Esophagus squamous epithelium (tissue), 4 donors: ENCODE measurements around the gene RNF25.

Source experiments
- POLR2A ChIP-seq, 4 donors: fragments of 450-650 bp; IDR thresholded peaks; one replicate each; pipeline ENCODE4 v1.6.1; 2017; ENCODE audit warnings: antibody characterized with exemption in 4 of 4, mild to moderate bottlenecking in 4 of 4, moderate library complexity in 3 of 4
- TF ChIP-seq, protein P1 (sequence below), 6 experiments: fragments of 450-650 bp in 4 of 6; fragments of 200-600 bp in 2 of 6; sonication (generic) in 2 of 6; IDR thresholded peaks; one replicate each; pipeline ENCODE4 v1.5.1; 2016 to 2019; ENCODE audit warnings: antibody characterized with exemption in 6 of 6, mild to moderate bottlenecking in 4 of 6, moderate library complexity in 4 of 6

DNA sequence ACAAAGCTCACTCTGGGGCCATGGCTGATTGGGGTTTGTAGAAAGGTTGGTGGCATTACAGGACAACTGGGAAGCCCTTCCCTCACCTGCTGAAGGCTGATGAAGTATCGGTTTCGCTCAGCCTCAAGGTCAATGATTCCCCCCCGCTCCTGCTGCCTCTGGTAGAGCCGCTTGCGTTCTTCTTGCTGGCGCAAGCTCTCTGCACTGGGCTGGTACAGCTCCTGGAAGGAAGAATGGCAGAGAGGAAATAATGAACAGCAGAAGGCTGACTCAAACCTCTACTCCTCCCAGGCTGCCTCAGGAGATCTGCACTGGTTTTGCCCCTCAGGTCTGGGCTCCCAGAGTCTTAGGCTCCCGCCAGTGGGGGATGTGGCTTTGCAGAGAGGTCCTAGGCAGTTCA, 7.1 kb downstream of the RNF25 start:
- TF ChIP-seq, protein P1, sequence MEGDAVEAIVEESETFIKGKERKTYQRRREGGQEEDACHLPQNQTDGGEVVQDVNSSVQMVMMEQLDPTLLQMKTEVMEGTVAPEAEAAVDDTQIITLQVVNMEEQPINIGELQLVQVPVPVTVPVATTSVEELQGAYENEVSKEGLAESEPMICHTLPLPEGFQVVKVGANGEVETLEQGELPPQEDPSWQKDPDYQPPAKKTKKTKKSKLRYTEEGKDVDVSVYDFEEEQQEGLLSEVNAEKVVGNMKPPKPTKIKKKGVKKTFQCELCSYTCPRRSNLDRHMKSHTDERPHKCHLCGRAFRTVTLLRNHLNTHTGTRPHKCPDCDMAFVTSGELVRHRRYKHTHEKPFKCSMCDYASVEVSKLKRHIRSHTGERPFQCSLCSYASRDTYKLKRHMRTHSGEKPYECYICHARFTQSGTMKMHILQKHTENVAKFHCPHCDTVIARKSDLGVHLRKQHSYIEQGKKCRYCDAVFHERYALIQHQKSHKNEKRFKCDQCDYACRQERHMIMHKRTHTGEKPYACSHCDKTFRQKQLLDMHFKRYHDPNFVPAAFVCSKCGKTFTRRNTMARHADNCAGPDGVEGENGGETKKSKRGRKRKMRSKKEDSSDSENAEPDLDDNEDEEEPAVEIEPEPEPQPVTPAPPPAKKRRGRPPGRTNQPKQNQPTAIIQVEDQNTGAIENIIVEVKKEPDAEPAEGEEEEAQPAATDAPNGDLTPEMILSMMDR (IDR thresholded peaks at IDR 0.05): no peak
- no peak for TF ChIP-seq POLR2A (IDR thresholded peaks at IDR 0.05)
